Prostate gland (tissue), 2 donors: Measurements from ENCODE around the gene SAMD3. TPM values are rescaled to one million over a fixed set of nuclear protein-coding genes. Genes with fewer than 3 reads are reported as not detected.

Experiments used
- DNase-seq: peaks from one replicate; pipeline ENCODE4 v3.0.0-alpha.2; 2019; ENCODE audit warnings: low spot score
- H3K27ac ChIP-seq, 2 donors: fragments of 200-600 bp; sonication (generic); 2 replicates each; pipeline ENCODE4 v1.5.1; 2017 to 2019
- H3K27me3 ChIP-seq: fragments of 200-600 bp; sonication (generic); replicated peaks from 2 replicates; pipeline ENCODE4 v1.5.1; 2019; ENCODE audit not compliant: insufficient read depth
- H3K36me3 ChIP-seq, 2 donors: fragments of 200-600 bp; sonication (generic); 1 replicate in 1 of 2; 2 replicates in 1 of 2; pipeline versions ENCODE4 v1.5.1 to v1.8.1; 2017 to 2019
- H3K4me1 ChIP-seq: fragments of 200-600 bp; sonication (generic); replicated peaks from 2 replicates; pipeline ENCODE4 v1.5.1; 2019
- H3K4me3 ChIP-seq, 2 donors: fragments of 200-600 bp; sonication (generic); 2 replicates each; pipeline ENCODE4 v1.5.1; 2017 to 2019
- H3K9me3 ChIP-seq: fragments of 200-600 bp; sonication (generic); 2 replicates; pipeline ENCODE4 v1.5.1; 2017
- CTCF ChIP-seq, 4 experiments: fragments of 200-600 bp in 2 of 4; fragments of 450-650 bp in 2 of 4; sonication (generic) in 2 of 4; IDR thresholded peaks; 1 replicate in 3 of 4; 2 replicates in 1 of 4; pipeline ENCODE4 v1.5.1; 2016 to 2019; ENCODE audit warnings: antibody characterized with exemption in 4 of 4, mild to moderate bottlenecking in 2 of 4, moderate library complexity in 2 of 4
- POLR2A ChIP-seq: fragments of 450-650 bp; IDR thresholded peaks from one replicate; pipeline ENCODE4 v1.6.1; 2016; ENCODE audit warnings: antibody characterized with exemption, mild to moderate bottlenecking
- POLR2AphosphoS5 ChIP-seq: sonication (generic); formaldehyde crosslinking; IDR thresholded peaks from one replicate; pipeline ENCODE4 v1.6.1; 2017; ENCODE audit warnings: antibody characterized with exemption
- WGBS: methylation state at CpG from one replicate; pipeline ENCODE4 v1.1.5; 2018; 5-methylcytosine and 5-hydroxymethylcytosine counted together
- intact Hi-C: fragments of 100-400 bp; cut with DNase I; formaldehyde crosslinking; loops from one replicate; pipeline ENCODE4 v1.14.2; 2022
- total RNA-seq, 2 donors: library from RNA; depleted of rRNA; stranded (reverse); fragments of >200 nt; gene quantifications; one replicate each; pipeline ENCODE4 v1.1.0, GENCODE V29; 2016

SAMD3 gene
- total RNA-seq, 2 donors from 2014 or later: 3.6 TPM; not detected in 1

DNA sequence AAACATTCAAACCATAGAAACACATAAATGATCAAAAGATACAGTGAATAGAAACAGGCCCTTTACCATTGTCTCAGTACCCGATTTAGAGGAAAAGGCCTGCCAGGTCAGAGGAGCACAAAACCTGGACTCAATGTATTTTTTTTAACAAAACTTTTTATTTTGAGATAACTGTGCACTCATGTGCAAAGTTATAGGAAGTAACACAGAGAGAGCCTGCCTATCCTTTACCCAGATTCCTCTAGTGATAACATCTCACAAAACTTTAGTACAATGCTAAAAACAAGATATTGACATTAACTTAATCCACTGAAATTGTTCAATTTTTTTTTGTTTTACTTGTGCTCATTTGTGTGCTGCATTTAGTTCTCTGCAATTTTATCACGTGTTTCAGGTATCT is 36.8 kb upstream of the SAMD3 start:
- Histone ChIP-seq H3K4me1 (no peaks in the 10 kb centered on the region), H3K27ac (no peak overlapping the region), H3K36me3 (no peaks in the 10 kb centered on the region), H3K4me3 (no peak overlapping the region), H3K9me3 (no peaks in the 10 kb centered on the region), H3K27me3 (no peaks in the 10 kb centered on the region)
- DNase-seq: no peak
- no peak for TF ChIP-seq POLR2A
- no peak for TF ChIP-seq POLR2AphosphoS5
- intact Hi-C loops: no loop called here
- 90% methylated on average over 2 of the region's 2 CpGs for WGBS

DNA sequence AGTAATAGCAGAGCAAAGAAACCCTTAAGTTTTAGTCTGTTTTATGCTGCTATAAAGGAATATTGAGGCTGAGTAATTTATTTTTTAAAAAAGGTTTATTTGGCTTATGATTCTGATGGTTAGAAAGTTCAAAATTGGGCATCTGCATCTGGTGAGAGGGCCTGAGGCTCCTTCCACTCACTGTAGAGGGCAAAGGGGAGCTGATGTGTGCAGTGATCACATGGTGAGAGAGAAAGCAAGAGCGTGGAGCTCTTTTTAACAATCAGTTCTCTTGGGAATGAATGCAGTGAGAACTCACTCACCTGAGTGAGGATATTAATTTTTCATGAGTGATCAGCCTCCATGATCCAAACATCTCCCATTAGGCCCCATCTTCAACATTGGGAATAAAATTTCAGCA is 36.4 kb upstream of the SAMD3 start:
- 39% methylated on average over 1 of the region's 1 CpG for WGBS
- intact Hi-C loops: no loop called here

DNA sequence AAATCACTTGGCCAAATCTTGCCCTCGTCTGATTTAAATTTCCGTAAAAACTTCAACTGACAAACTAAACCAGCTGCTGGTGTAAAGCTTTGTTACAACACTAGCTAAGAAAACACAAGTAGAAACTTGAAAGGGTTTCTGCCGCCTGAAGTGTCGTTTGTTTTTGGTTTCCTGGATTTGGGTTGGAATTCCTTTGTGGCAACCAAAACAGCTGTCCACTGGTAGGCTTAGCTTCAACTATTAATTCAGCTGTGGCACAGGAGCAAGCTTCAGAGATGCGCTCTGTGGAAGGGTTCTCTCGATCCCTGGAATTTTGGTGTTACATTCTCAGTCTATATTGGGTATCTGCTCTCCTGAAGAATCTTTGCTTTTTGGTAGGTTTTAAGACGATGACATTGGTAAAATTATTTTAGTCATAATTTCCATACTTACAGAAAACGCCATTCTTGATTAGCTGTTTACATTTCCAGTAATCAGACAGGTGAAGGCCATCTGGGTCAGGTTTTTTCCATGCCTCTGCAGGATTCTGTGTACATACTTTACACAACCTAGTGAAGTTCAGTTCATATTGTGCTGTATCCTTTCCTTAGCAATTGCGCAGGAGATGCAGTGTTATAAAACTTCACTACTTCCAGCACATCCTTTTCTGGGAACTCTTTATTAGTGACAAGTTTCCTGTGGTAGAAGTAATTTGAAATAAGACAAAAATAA is 29.9 kb upstream of the SAMD3 start:
- TF ChIP-seq CTCF (IDR thresholded peaks at IDR 0.05) (no peak), POLR2AphosphoS5 (no peak), POLR2A (no peak)
- intact Hi-C loops: no loop called here
- H3K4me3 ChIP-seq: no peak overlapping the region
- no peaks in the 10 kb centered on the region for H3K36me3 ChIP-seq
- WGBS: 53% methylated on average over 9 of the region's 9 CpGs
- H3K27me3 ChIP-seq: no peaks in the 10 kb centered on the region
- no peak overlapping the region for H3K27ac ChIP-seq
- no peaks in the 10 kb centered on the region for H3K9me3 ChIP-seq
- no peak for DNase-seq
- H3K4me1 ChIP-seq: no peaks in the 10 kb centered on the region

More for the DNA sequence above, 36.4 kb upstream of the SAMD3 start:
- Histone ChIP-seq H3K27me3 (no peaks in the 10 kb centered on the region), H3K4me1 (no peaks in the 10 kb centered on the region), H3K9me3 (no peaks in the 10 kb centered on the region), H3K4me3 (no peak overlapping the region), H3K27ac (no peak overlapping the region), H3K36me3 (no peaks in the 10 kb centered on the region)
- TF ChIP-seq CTCF (IDR thresholded peaks at IDR 0.05): no peak
- TF ChIP-seq POLR2AphosphoS5: no peak
- TF ChIP-seq POLR2A: no peak
- no peak for DNase-seq

- H3K27me3 ChIP-seq: no peaks in the 10 kb centered on the region
- 79% methylated on average over 2 of the region's 2 CpGs for WGBS
- H3K4me1 ChIP-seq: no peaks in the 10 kb centered on the region
- no peak overlapping the region for H3K27ac ChIP-seq
- TF ChIP-seq POLR2AphosphoS5 (no peak), CTCF (IDR thresholded peaks at IDR 0.05) (no peak), POLR2A (no peak)
- H3K4me3 ChIP-seq: no peak overlapping the region
- H3K36me3 ChIP-seq: no peaks in the 10 kb centered on the region
- DNase-seq: no peak
- H3K9me3 ChIP-seq: no peaks in the 10 kb centered on the region
- intact Hi-C loops: no loop called here
Observed at GRCh38 chr6:130245267-130245666, 22.5 kb upstream of the SAMD3 start.

DNA sequence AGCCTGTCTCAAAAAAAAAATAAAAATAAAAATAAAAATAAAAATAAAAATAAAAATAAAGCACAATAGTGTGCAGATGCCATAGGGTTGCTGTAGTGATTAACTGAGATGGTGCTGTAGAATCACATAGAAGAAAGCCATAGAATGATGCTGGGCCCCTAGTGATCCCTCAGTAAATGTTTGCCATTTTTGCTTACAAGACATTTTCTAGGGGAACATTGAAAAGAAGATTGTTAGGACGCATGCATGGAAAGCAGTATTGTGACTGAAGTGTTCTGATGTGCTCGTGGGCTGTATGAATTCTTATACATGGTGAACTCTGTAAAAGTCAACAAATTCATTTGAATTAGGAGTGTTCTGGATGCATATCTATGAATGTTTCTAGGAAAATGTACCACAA is 22.0 kb upstream of the SAMD3 start:
- DNase-seq: no peak
- Histone ChIP-seq H3K4me3 (no peak overlapping the region), H3K27me3 (no peaks in the 10 kb centered on the region), H3K4me1 (no peaks in the 10 kb centered on the region), H3K36me3 (no peaks in the 10 kb centered on the region), H3K9me3 (no peaks in the 10 kb centered on the region), H3K27ac (no peak overlapping the region)
- TF ChIP-seq POLR2AphosphoS5 (no peak), POLR2A (no peak), CTCF (IDR thresholded peaks at IDR 0.05) (no peak)
- intact Hi-C loops: no loop called here
- WGBS: 87% methylated on average over 2 of the region's 2 CpGs
